Measurements from ENCODE around the gene DOC2B.
"Not testable (repeated sequence)": the region's sequence is repeated elsewhere in the genome, so short reads cannot be mapped to it uniquely, and the experiment has no call there.

DOC2B gene

GRCh38 chr17:187130-187529 is 5.7 kb upstream of the DOC2B start:
- no peak for DNase-seq

- DNase-seq, result peak; percentile 65 to 74
Measured at GRCh38 chr17:185445-186138, 4.1 kb upstream of the DOC2B start.

- no peak for DNase-seq
Measured at GRCh38 chr17:183021-183420, 1.6 kb upstream of the DOC2B start.

- DNase-seq, result no peak
Measured at GRCh38 chr17:182050-182751, 751 bp upstream of the DOC2B start.

GRCh38 chr17:180381-181244 is 837 bp downstream of the DOC2B start:
- no peak for DNase-seq

GRCh38 chr17:179781-180380 is 1.6 kb downstream of the DOC2B start:
- no peak for DNase-seq

GRCh38 chr17:179066-179432 is 2.4 kb downstream of the DOC2B start:
- no peak for DNase-seq

- no peak for DNase-seq
Measured at GRCh38 chr17:178292-179065, 3.0 kb downstream of the DOC2B start.

GRCh38 chr17:177762-178161 is 3.7 kb downstream of the DOC2B start:
- DNase-seq, result no peak

GRCh38 chr17:177155-177554 is 4.3 kb downstream of the DOC2B start:
- no peak for DNase-seq

GRCh38 chr17:173166-173911 is 8.1 kb downstream of the DOC2B start:
- no peak for DNase-seq

- no peak for DNase-seq
Measured at GRCh38 chr17:172401-172800, 9.0 kb downstream of the DOC2B start.

- DNase-seq, result no peak
Measured at GRCh38 chr17:171871-172270, 9.6 kb downstream of the DOC2B start.

GRCh38 chr17:170130-170670 is 11.2 kb downstream of the DOC2B start:
- DNase-seq, result no peak

- not testable (repeated sequence) for DNase-seq
Measured at GRCh38 chr17:168614-169013, 12.8 kb downstream of the DOC2B start.

GRCh38 chr17:165939-166338 is 15.5 kb downstream of the DOC2B start:
- DNase-seq, result no peak

GRCh38 chr17:164303-165235 is 16.9 kb downstream of the DOC2B start:
- peak; percentile 26 to 28 for DNase-seq

GRCh38 chr17:163514-164098 is 17.8 kb downstream of the DOC2B start:
- no peak for DNase-seq

- DNase-seq, result no peak
Measured at GRCh38 chr17:162689-163088, 18.8 kb downstream of the DOC2B start.

GRCh38 chr17:161481-161880 is 20.0 kb downstream of the DOC2B start:
- DNase-seq, result no peak
